ENCODE results near the gene GRID1. TPM values are rescaled to one million over a fixed set of nuclear protein-coding genes. Genes with fewer than 3 reads are reported as not detected.
"Not testable (repeated sequence)": the region's sequence is repeated elsewhere in the genome, so short reads cannot be mapped to it uniquely, and the experiment has no call there.

Gene GRID1
- total RNA-seq, 1 donor from 2014 or later = not detected

GRCh38 chr10:86389441-86390193 lies 23.0 kb upstream of the GRID1 start:
- DNase-seq = no peak
- no peaks in the 10 kb centered on the region for H3K36me3 Mint-ChIP-seq (ENCODE audit: low read depth)
- no peak overlapping the region for H3K27ac Mint-ChIP-seq
- ATAC-seq (ENCODE audit: low read depth) = peak; percentile 64
- no peak for TF ChIP-seq CTCF (IDR thresholded peaks at IDR 0.05)
- intact Hi-C loops (cut with micrococcal nuclease) = no loop called here
- ChIA-PET CTCF (interaction anchor here (0.8 to 2.4 kb wide), 2 partner anchors 11 kb away, joined by 3 to 7 read pairs; no protein-coding TSS in a partner anchor), POLR2A (interaction anchor here (1.4 kb wide), 1 partner anchor 196 kb away, joined by 3 read pairs; no protein-coding TSS in a partner anchor)
- no peaks in the 10 kb centered on the region for H3K9me3 Mint-ChIP-seq
- peak overlapping the region; percentile 73 for H3K4me3 Mint-ChIP-seq
- peaks cover 51% of the 10 kb centered on the region for H3K27me3 Mint-ChIP-seq
- H3K4me1 Mint-ChIP-seq = peaks cover 24% of the 10 kb centered on the region

DNA sequence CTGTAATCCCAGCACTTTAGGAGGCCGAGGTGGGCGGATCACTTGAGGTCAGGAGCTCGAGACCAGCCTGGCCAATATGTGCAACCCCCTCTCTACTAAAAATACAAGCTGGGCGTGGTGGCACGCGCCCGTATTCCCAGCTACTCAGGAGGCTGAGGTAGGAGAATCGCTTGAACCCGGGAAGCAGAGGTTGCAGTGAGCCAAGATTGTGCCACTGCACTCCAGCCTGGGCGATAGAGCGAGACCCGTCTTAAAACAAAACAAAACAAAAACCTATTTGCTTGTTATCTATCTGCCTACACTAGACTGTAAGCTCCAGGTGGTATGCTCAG lies 22.5 kb upstream of the GRID1 start:
- H3K27ac Mint-ChIP-seq; DNase-seq; intact Hi-C loops (cut with micrococcal nuclease); H3K36me3 Mint-ChIP-seq (ENCODE audit: low read depth); ATAC-seq (ENCODE audit: low read depth); H3K9me3 Mint-ChIP-seq: not testable (repeated sequence)
- Mint-ChIP-seq H3K27me3 (peaks cover 53% of the 10 kb centered on the region), H3K4me3 (peak overlapping the region; percentile 73), H3K4me1 (peaks cover 24% of the 10 kb centered on the region)
- POLR2A ChIA-PET = interaction anchor here (1.4 kb wide), 1 partner anchor 197 kb away, joined by 3 read pairs; no protein-coding TSS in a partner anchor
- CTCF ChIA-PET = interaction anchor here (0.7 to 2.4 kb wide), 2 partner anchors 11 to 474 kb away, joined by 3 to 7 read pairs; no protein-coding TSS in a partner anchor

GRCh38 chr10:86388119-86388704 lies 21.6 kb upstream of the GRID1 start:
- Mint-ChIP-seq H3K9me3 (no peaks in the 10 kb centered on the region), H3K27ac (no peak overlapping the region), H3K4me1 (peaks cover 24% of the 10 kb centered on the region), H3K36me3 (ENCODE audit: low read depth) (no peaks in the 10 kb centered on the region), H3K27me3 (peaks cover 54% of the 10 kb centered on the region), H3K4me3 (no peak overlapping the region)
- CTCF ChIA-PET = interaction anchor here (0.7 to 2.4 kb wide), 2 partner anchors 12 to 475 kb away, joined by 3 to 7 read pairs; no protein-coding TSS in a partner anchor
- intact Hi-C loops (cut with micrococcal nuclease) = no loop called here
- ATAC-seq (ENCODE audit: low read depth) = no peak
- no peak for TF ChIP-seq CTCF (IDR thresholded peaks at IDR 0.05)
- POLR2A ChIA-PET = interaction anchor here (1.4 kb wide), 1 partner anchor 197 kb away, joined by 3 read pairs; no protein-coding TSS in a partner anchor
- DNase-seq = no peak

DNA sequence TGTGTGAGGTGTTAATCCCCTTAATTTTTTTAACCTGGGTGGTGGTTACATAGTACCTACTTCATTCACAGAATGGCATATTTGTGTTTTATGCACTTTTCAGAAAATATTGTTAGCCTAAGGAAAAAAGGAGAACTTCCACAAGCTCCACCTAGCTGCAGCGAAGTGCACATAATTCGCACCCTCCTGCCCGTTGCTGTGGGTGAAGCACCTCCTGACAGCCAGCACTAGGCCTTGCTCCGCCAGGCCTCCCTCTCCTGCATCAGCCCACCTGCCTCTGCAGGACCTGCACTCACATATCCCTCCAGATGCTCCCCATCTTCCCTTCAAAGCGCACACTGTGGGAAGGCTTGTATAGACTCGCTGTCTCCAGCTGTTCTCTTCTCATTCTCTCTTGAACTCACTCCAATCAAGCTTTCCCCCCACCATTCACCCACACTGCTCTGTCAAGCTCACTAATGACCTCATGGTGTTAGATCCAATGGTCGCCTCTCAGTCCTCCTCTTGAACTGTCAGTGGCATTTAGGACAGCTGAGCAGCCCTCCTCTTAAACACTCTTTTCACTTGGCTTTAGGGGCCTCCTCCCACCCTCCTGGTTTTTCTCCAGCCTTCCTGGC lies 20.7 kb upstream of the GRID1 start:
- H3K4me1 Mint-ChIP-seq = peaks cover 17% of the 10 kb centered on the region
- no peak for TF ChIP-seq CTCF (IDR thresholded peaks at IDR 0.05)
- intact Hi-C loops (cut with micrococcal nuclease) = no loop called here
- no peak overlapping the region for H3K4me3 Mint-ChIP-seq
- H3K36me3 Mint-ChIP-seq (ENCODE audit: low read depth) = no peaks in the 10 kb centered on the region
- no peaks in the 10 kb centered on the region for H3K9me3 Mint-ChIP-seq
- ChIA-PET POLR2A (no interaction called here), CTCF (interaction anchor here (2.4 kb wide), 1 partner anchor 13 kb away, joined by 7 read pairs; no protein-coding TSS in a partner anchor)
- DNase-seq (no peak), ATAC-seq (ENCODE audit: low read depth) (no peak)
- peaks cover 49% of the 10 kb centered on the region for H3K27me3 Mint-ChIP-seq
- no peak overlapping the region for H3K27ac Mint-ChIP-seq

DNA sequence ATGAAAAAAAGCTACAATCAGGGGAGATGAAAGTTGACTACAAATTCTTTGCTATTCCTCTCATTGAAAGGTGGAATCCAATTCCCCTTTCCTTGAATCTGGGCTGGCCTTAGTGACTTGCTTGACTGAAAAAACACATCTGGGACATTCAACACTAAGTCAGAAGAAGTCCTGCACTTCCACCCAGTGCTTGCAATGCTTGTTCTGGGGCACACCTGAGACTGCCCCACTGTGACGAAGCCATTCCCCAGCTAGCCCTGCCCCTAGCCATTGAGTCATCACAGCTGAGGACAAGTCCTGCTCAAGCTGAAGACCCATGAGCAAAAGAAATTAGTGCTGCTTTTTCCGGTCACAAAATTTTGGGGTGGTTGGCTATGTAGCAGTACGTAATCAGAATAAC lies 19.2 kb upstream of the GRID1 start:
- CTCF ChIA-PET = no interaction called here
- intact Hi-C loops (cut with micrococcal nuclease) = no loop called here

More for the DNA sequence above, 19.2 kb upstream of the GRID1 start:
- H3K27ac Mint-ChIP-seq = no peak overlapping the region
- H3K36me3 Mint-ChIP-seq (ENCODE audit: low read depth) = no peaks in the 10 kb centered on the region
- no peak for DNase-seq
- no peak for ATAC-seq (ENCODE audit: low read depth)
- no peaks in the 10 kb centered on the region for H3K9me3 Mint-ChIP-seq
- POLR2A ChIA-PET = no interaction called here
- H3K4me1 Mint-ChIP-seq = peaks cover 6% of the 10 kb centered on the region
- TF ChIP-seq CTCF (IDR thresholded peaks at IDR 0.05) = no peak
- peaks cover 43% of the 10 kb centered on the region for H3K27me3 Mint-ChIP-seq
- no peak overlapping the region for H3K4me3 Mint-ChIP-seq

All from activated B cell treated with CpG ODN at 0.5 μM for 24 hours (primary cell).